Measurements from ENCODE around the gene OSGEP.

GRCh38 chr14:20469890-20470602, 15.4 kb upstream of the OSGEP start:
- no peak for TF ChIP-seq CTCF (IDR thresholded peaks at IDR 0.05)
- peak in 1 of 4 donors; percentile 12 for TF ChIP-seq EP300 (IDR thresholded peaks at IDR 0.05)
